ENCODE measurements around the gene MPST.

The MPST gene

DNA sequence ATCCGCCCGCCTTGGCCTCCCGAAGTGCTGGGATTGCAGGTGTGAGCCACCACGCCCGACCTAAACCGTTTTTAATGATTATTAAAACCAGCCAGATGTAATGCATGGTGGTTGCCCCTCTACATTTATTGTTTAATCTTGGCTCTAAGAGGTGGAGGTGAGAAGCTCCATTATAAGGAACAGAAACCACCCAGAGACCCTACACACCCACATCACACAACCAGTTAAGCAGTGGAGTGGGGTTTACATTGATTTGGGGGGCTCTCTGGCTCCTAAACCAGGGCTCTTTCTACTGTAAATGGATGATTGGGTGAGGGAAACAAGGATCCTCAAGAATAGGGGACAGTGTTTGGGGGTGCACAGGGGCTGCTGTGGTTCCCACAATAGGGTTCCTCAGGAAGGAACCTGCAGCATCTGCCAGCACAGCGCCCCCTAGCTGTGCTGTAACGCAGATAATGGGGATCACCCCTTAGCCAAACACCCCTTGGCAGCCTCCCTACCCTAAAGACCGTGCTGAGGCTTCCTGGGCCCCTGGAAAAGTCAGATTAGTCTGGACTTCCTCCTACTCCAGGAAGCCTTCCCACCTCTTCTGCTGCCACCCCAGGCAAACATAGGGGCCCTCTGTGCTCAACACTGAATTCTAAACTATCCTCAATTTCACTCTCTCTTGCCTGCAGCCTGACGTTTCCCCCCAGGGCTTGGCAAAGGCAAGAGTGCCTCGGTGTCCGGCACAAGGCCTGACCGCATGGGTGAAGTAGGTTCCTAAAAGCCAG is 2.4 kb downstream of the MPST start:
- TF ChIP-seq CTCF (IDR thresholded peaks at IDR 0.05; ENCODE audit: low read depth, low read length), result peak; percentile 83
- no peak overlapping the region for H3K4me3 ChIP-seq (ENCODE audit: low read depth, low read length)
- DNase-seq (ENCODE audit: low read depth, low spot score), result peak; percentile 18
- in situ Hi-C loops (cut with HindIII; ENCODE audit: low sequenced_read_pairs), result no loop called here

DNA sequence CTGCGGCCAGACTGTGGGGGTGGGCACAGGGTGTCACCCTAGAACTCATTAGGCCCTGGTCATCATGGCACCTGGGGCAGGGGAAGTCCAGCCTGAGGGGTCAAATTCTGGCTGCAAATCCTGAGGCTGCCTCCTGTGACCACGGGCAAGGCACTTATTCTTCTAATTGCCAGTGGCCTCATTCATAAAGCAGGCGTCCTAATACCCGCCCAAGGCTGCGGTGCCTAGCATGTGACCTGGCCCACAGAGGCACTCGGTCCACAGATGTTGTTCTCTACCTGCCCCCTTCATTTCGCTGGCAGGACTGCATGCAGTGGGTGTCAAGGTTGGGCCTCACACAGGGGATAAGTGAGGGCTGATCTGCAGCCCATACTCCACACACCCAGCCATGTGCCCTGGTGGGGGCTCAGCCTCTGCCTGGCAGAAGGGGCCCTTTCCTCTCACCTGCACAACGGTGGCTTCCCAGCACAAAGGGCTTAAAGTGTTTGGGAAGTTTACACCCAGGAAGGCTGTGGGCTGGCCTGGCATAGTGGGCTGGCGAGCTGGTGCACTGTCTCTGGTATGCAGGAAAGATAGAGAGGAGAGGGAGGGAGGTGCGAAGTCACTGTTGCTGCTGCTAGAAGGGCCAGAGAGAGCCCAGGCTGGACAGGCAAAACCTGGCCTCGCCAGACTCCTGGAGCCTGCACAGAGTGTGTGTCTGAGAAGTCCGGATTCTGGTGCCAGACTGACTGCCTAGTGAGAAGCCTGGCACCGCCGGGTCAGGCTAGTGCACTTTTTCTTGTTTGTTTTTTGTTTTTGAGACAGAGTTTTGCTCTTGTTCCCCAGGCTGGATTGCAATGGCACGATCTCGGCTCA is 3.2 kb downstream of the MPST start:
- in situ Hi-C loops (cut with HindIII; ENCODE audit: low sequenced_read_pairs), result no loop called here
- no peak overlapping the region for H3K4me3 ChIP-seq (ENCODE audit: low read depth, low read length)
- no peak for TF ChIP-seq CTCF (IDR thresholded peaks at IDR 0.05; ENCODE audit: low read depth, low read length)
- DNase-seq (ENCODE audit: low read depth, low spot score), result no peak

GRCh38 chr22:37023743-37024338 is 4.3 kb downstream of the MPST start:
- TF ChIP-seq CTCF (IDR thresholded peaks at IDR 0.05; ENCODE audit: low read depth, low read length), result no peak
- no peak overlapping the region for H3K4me3 ChIP-seq (ENCODE audit: low read depth, low read length)
- DNase-seq (ENCODE audit: low read depth, low spot score), result no peak
- in situ Hi-C loops (cut with HindIII; ENCODE audit: low sequenced_read_pairs), result no loop called here

DNA sequence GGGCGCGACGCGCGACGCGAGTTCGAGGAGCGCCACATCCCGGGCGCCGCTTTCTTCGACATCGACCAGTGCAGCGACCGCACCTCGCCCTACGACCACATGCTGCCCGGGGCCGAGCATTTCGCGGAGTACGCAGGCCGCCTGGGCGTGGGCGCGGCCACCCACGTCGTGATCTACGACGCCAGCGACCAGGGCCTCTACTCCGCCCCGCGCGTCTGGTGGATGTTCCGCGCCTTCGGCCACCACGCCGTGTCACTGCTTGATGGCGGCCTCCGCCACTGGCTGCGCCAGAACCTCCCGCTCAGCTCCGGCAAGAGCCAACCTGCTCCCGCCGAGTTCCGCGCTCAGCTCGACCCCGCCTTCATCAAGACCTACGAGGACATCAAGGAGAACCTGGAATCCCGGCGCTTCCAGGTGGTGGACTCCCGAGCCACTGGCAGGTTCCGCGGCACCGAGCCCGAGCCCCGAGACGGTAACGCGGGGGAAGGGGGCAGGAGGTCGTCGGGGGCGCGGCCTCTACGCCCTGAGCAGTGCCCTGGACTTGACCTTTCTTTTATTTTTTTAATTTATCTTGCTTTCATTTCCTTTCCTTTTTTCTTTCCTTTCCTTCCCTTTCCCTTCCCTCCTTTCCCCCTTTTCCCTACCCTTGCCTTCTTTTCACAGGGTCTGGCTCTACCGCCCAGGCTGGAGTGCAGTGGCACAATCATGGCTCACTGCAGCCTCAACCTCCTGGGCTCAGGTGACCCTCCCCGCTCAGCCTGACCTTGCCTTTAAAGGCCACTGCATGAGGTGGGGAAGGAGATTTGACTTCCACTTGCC is 5.0 kb downstream of the MPST start:
- no peak overlapping the region for H3K4me3 ChIP-seq (ENCODE audit: low read depth, low read length)
- in situ Hi-C loops (cut with HindIII; ENCODE audit: low sequenced_read_pairs), result no loop called here
- TF ChIP-seq CTCF (IDR thresholded peaks at IDR 0.05; ENCODE audit: low read depth, low read length), result no peak
- no peak for DNase-seq (ENCODE audit: low read depth, low spot score)

GRCh38 chr22:37025500-37026070 is 6.0 kb downstream of the MPST start:
- H3K4me3 ChIP-seq (ENCODE audit: low read depth, low read length), result no peak overlapping the region
- DNase-seq (ENCODE audit: low read depth, low spot score), result no peak
- TF ChIP-seq CTCF (IDR thresholded peaks at IDR 0.05; ENCODE audit: low read depth, low read length), result no peak
- in situ Hi-C loops (cut with HindIII; ENCODE audit: low sequenced_read_pairs), result no loop called here

DNA sequence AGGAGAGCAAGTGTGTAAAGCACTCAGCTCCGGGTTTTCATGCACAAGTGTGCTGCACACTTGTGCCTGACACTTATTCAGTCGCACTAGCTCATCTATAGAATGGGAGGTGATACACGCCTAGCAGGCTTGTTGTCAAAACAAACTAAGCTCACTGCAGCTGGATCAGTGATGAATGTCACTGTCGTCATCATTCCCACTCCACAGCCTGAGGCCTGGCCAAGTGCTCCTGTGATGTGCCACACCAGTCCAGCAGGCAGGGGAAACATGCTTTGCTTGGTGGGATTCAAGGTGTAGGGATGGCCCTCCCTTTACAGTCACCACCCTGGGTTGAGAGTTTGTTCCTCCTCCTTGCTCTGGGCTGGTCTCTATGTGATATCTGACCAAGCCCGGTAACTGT is 6.8 kb downstream of the MPST start:
- no peak for DNase-seq (ENCODE audit: low read depth, low spot score)
- in situ Hi-C loops (cut with HindIII; ENCODE audit: low sequenced_read_pairs), result no loop called here
- no peak overlapping the region for H3K4me3 ChIP-seq (ENCODE audit: low read depth, low read length)
- TF ChIP-seq CTCF (IDR thresholded peaks at IDR 0.05; ENCODE audit: low read depth, low read length), result no peak

Measured in astrocyte of the spinal cord (primary cell).